SK-N-SH treated with all-trans-retinoic acid at 6 μM for 48 hours (cell line): ENCODE data around the gene GGNBP2.
A peak's percentile ranks its signal among the peaks of the same experiment; 100 is the strongest.

Source experiments
- ATAC-seq: fragments of 200-7000 bp; cut with Tn5 transposase; 3 replicates; pipeline ENCODE4 v1.9.1; 2020; ENCODE audit warnings: mild to moderate bottlenecking, moderate library complexity
- ARNTL ChIP-seq: fragments of 450-650 bp; formaldehyde crosslinking; IDR thresholded peaks from 2 replicates; pipeline ENCODE4 v1.5.0; 2020; ENCODE audit warnings: low read depth, mild to moderate bottlenecking, moderate library complexity, borderline replicate concordance
- BACH2 ChIP-seq: fragments of 250-450 bp; sonication (Bioruptor Pico); IDR thresholded peaks from 2 replicates; pipeline ENCODE4 v1.9.0; 2021; ENCODE audit warnings: mild to moderate bottlenecking, borderline replicate concordance
- CSDC2 ChIP-seq: fragments of 250-450 bp; sonication (Bioruptor Pico); IDR thresholded peaks from 2 replicates; pipeline ENCODE4 v1.5.0; 2020; ENCODE audit warnings: mild to moderate bottlenecking, moderate library complexity
- CSRNP3 ChIP-seq: fragments of 250-450 bp; sonication (Bioruptor Pico); IDR thresholded peaks from 2 replicates; pipeline ENCODE4 v1.5.1; 2021; ENCODE audit warnings: mild to moderate bottlenecking, moderate library complexity
- ESRRG ChIP-seq: fragments of 250-450 bp; sonication (Bioruptor Pico); IDR thresholded peaks from 2 replicates; pipeline ENCODE4 v1.6.1; 2021; ENCODE audit warnings: mild to moderate bottlenecking
- GLIS3 ChIP-seq: fragments of 250-450 bp; sonication (Bioruptor Pico); IDR thresholded peaks from 2 replicates; pipeline ENCODE4 v1.5.0; 2020; ENCODE audit warnings: mild to moderate bottlenecking, moderate library complexity
- ISL1 ChIP-seq: fragments of 250-450 bp; sonication (Bioruptor Pico); IDR thresholded peaks from 2 replicates; pipeline ENCODE4 v2.1.2; 2022; ENCODE audit warnings: mild to moderate bottlenecking, moderate library complexity
- OSR1 ChIP-seq: fragments of 250-450 bp; sonication (Bioruptor Pico); IDR thresholded peaks from 2 replicates; pipeline ENCODE4 v1.8.0; 2022; ENCODE audit warnings: moderate library complexity, mild to moderate bottlenecking, inconsistent platforms
- PATZ1 ChIP-seq: fragments of 250-450 bp; sonication (Bioruptor Pico); IDR thresholded peaks from 2 replicates; pipeline ENCODE4 v1.8.0; 2020; ENCODE audit warnings: mild to moderate bottlenecking, moderate library complexity, borderline replicate concordance
- POU6F1 ChIP-seq: fragments of 250-450 bp; sonication (Bioruptor Pico); IDR thresholded peaks from 2 replicates; pipeline ENCODE4 v1.8.0; 2021; ENCODE audit warnings: low read depth, mild to moderate bottlenecking, moderate library complexity, borderline replicate concordance
- PPARA ChIP-seq: fragments of 250-450 bp; sonication (Bioruptor Pico); IDR thresholded peaks from 2 replicates; pipeline ENCODE4 v1.5.0; 2020; ENCODE audit warnings: mild to moderate bottlenecking, borderline replicate concordance
- RARB ChIP-seq: fragments of 250-450 bp; sonication (Bioruptor Pico); IDR thresholded peaks from 2 replicates; pipeline ENCODE4 v1.8.0; 2021; ENCODE audit warnings: mild to moderate bottlenecking, moderate library complexity
- SNAI2 ChIP-seq: fragments of 250-450 bp; sonication (Bioruptor Pico); IDR thresholded peaks from 2 replicates; pipeline ENCODE4 v1.5.0; 2020; ENCODE audit warnings: mild to moderate bottlenecking, moderate library complexity
- TCF4 ChIP-seq: fragments of 250-450 bp; sonication (Bioruptor Pico); IDR thresholded peaks from 2 replicates; pipeline ENCODE4 v1.8.0; 2021; ENCODE audit warnings: mild to moderate bottlenecking, moderate library complexity, borderline replicate concordance
- TOX ChIP-seq: fragments of 250-450 bp; sonication (Bioruptor Pico); IDR thresholded peaks from 2 replicates; pipeline ENCODE4 v1.8.0; 2021; ENCODE audit warnings: mild to moderate bottlenecking, moderate library complexity, borderline replicate concordance
- TSHZ2 ChIP-seq: fragments of 250-450 bp; sonication (Bioruptor Pico); IDR thresholded peaks from 2 replicates; pipeline ENCODE4 v1.5.0; 2020; ENCODE audit warnings: mild to moderate bottlenecking, moderate library complexity
- ZC3H10 ChIP-seq: fragments of 250-450 bp; sonication (Bioruptor Pico); IDR thresholded peaks from 2 replicates; pipeline ENCODE4 v1.5.1; 2021; ENCODE audit warnings: mild to moderate bottlenecking, moderate library complexity
- ZFP3 ChIP-seq: fragments of 250-450 bp; sonication (Bioruptor Pico); IDR thresholded peaks from 2 replicates; pipeline ENCODE4 v1.5.0; 2020; ENCODE audit warnings: mild to moderate bottlenecking, moderate library complexity
- ZFP30 ChIP-seq: fragments of 450-650 bp; formaldehyde crosslinking; IDR thresholded peaks from 2 replicates; pipeline ENCODE4 v1.5.0; 2022; ENCODE audit warnings: mild to moderate bottlenecking, moderate library complexity
- ZNF565 ChIP-seq: fragments of 450-650 bp; formaldehyde crosslinking; conservative IDR thresholded peaks from 2 replicates; pipeline ENCODE4 v1.5.0; 2020; ENCODE audit warnings: low read depth, mild to moderate bottlenecking, moderate library complexity
- ZNF70 ChIP-seq: fragments of 450-650 bp; formaldehyde crosslinking; IDR thresholded peaks from 2 replicates; pipeline ENCODE4 v1.5.0; 2020; ENCODE audit warnings: mild to moderate bottlenecking, moderate library complexity
- ZNF8 ChIP-seq: fragments of 450-650 bp; formaldehyde crosslinking; IDR thresholded peaks from 2 replicates; pipeline ENCODE4 v1.5.0; 2020; ENCODE audit warnings: mild to moderate bottlenecking, moderate library complexity

Gene GGNBP2

GRCh38 chr17:36527621-36528250 is 17.0 kb upstream of the GGNBP2 start (continued):
- TF ChIP-seq POU6F1 (CRISPR knock-in tag) (no peak), CSDC2 (CRISPR knock-in tag) (no peak), ARNTL (no peak)

GRCh38 chr17:36529121-36529520 is 15.6 kb upstream of the GGNBP2 start:
- TF ChIP-seq RARB (no peak), ZNF70 (CRISPR knock-in tag) (no peak), ZC3H10 (CRISPR knock-in tag) (no peak), BACH2 (no peak), GLIS3 (CRISPR knock-in tag) (no peak), TSHZ2 (CRISPR knock-in tag) (no peak), ISL1 (CRISPR knock-in tag) (no peak), TOX (no peak), ZNF565 (no peak), ZFP30 (no peak), ARNTL (no peak), ZFP3 (CRISPR knock-in tag) (no peak), ZNF8 (CRISPR knock-in tag) (no peak), PPARA (CRISPR knock-in tag) (no peak), POU6F1 (CRISPR knock-in tag) (no peak), ESRRG (CRISPR knock-in tag) (no peak)

GRCh38 chr17:36532435-36532975 is 12.2 kb upstream of the GGNBP2 start:
- no peak for ATAC-seq

More at GRCh38 chr17:36529121-36529520, 15.6 kb upstream of the GGNBP2 start:
- peak; percentile 70 for ATAC-seq

More at GRCh38 chr17:36532435-36532975, 12.2 kb upstream of the GGNBP2 start:
- TF ChIP-seq ZFP3 (CRISPR knock-in tag) (no peak), ARNTL (no peak), OSR1 (CRISPR knock-in tag) (no peak), ZNF565 (no peak), PATZ1 (no peak), ESRRG (CRISPR knock-in tag) (no peak), BACH2 (no peak), PPARA (CRISPR knock-in tag) (no peak), TSHZ2 (CRISPR knock-in tag) (no peak), TOX (no peak), ZFP30 (no peak), CSDC2 (CRISPR knock-in tag) (no peak), ZNF8 (CRISPR knock-in tag) (no peak), TCF4 (CRISPR knock-in tag) (no peak), SNAI2 (no peak), ISL1 (CRISPR knock-in tag) (no peak), CSRNP3 (CRISPR knock-in tag) (no peak)
